Ishikawa (cell line): ENCODE measurements around the gene MACC1.

Experiments
- CEBPB ChIP-seq: IDR thresholded peaks from 2 replicates; pipeline ENCODE4 v1.6.1; 2012
- CREB1 ChIP-seq: IDR thresholded peaks from 2 replicates; pipeline ENCODE4 v1.6.1; 2012; ENCODE audit warnings: low read depth
- EGR1 ChIP-seq: IDR thresholded peaks from 2 replicates; pipeline ENCODE4 v1.6.1; 2012
- EP300 ChIP-seq: IDR thresholded peaks from 2 replicates; pipeline ENCODE4 v1.6.1; 2012; ENCODE audit warnings: borderline replicate concordance
- FOXM1 ChIP-seq: IDR thresholded peaks from 2 replicates; pipeline ENCODE4 v1.6.1; 2012; ENCODE audit warnings: low read depth, borderline replicate concordance
- MAX ChIP-seq: IDR thresholded peaks from 2 replicates; pipeline ENCODE4 v1.6.1; 2012
- NFIC ChIP-seq: IDR thresholded peaks from 2 replicates; pipeline ENCODE4 v1.6.1; 2012
- RAD21 ChIP-seq: IDR thresholded peaks from 2 replicates; pipeline ENCODE4 v1.6.1; 2012; ENCODE audit warnings: low read depth
- REST ChIP-seq: IDR thresholded peaks from 2 replicates; pipeline ENCODE4 v1.6.1; 2012; ENCODE audit warnings: low read depth, mild to moderate bottlenecking
- TAF1 ChIP-seq: IDR thresholded peaks from 2 replicates; pipeline ENCODE4 v1.6.1; 2012; ENCODE audit warnings: low read depth, mild to moderate bottlenecking
- TCF12 ChIP-seq: IDR thresholded peaks from 2 replicates; pipeline ENCODE4 v1.6.1; 2012; ENCODE audit warnings: low read depth
- TEAD4 ChIP-seq: IDR thresholded peaks from 2 replicates; pipeline ENCODE4 v1.6.1; 2012
- YY1 ChIP-seq: IDR thresholded peaks from 2 replicates; pipeline ENCODE4 v1.6.1; 2012; ENCODE audit warnings: low read depth
- ZBTB7A ChIP-seq: IDR thresholded peaks from 2 replicates; pipeline ENCODE4 v1.6.1; 2012; ENCODE audit warnings: low read depth
- TF ChIP-seq, protein P1 (sequence below): IDR thresholded peaks from 2 replicates; pipeline ENCODE4 v1.6.1; 2012

MACC1 gene

GRCh38 chr7:20164425-20165145 is 52.6 kb downstream of the MACC1 start:
- no peak for TF ChIP-seq EP300
- TF ChIP-seq FOXM1 = no peak
- no peak for TF ChIP-seq CREB1
- TF ChIP-seq YY1 = no peak
- no peak for TF ChIP-seq TAF1
- no peak for TF ChIP-seq TCF12
- no peak for TF ChIP-seq TEAD4
- TF ChIP-seq, protein P1, sequence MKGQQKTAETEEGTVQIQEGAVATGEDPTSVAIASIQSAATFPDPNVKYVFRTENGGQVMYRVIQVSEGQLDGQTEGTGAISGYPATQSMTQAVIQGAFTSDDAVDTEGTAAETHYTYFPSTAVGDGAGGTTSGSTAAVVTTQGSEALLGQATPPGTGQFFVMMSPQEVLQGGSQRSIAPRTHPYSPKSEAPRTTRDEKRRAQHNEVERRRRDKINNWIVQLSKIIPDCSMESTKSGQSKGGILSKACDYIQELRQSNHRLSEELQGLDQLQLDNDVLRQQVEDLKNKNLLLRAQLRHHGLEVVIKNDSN = no peak
- TF ChIP-seq MAX = no peak
- TF ChIP-seq CEBPB = no peak
- no peak for TF ChIP-seq NFIC

DNA sequence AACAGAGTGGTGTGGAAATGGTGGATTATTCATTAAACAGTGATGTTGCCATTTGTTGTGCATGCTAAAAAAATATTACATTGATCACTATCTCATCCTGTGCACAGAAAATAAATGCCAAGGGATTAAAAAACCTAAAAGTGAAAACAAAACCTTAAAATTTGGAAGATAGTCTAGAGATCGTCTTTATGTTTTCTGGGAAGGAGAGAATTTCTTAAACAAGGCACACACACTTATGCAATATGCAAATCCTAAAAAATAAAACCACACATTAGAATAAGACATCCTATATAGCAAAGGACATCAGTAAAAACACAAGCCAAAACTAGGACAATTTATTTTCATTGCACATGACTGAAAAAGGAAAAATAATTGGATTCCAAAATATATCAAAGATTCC is 54.5 kb downstream of the MACC1 start:
- TF ChIP-seq TCF12 (no peak), YY1 (no peak), FOXM1 (no peak), EGR1 (no peak), ZBTB7A (no peak), CREB1 (no peak), CEBPB (no peak)

- TF ChIP-seq EP300 = no peak
- TF ChIP-seq YY1 = no peak
- TF ChIP-seq MAX = no peak
Observed at GRCh38 chr7:20159226-20159747, 57.9 kb downstream of the MACC1 start.

DNA sequence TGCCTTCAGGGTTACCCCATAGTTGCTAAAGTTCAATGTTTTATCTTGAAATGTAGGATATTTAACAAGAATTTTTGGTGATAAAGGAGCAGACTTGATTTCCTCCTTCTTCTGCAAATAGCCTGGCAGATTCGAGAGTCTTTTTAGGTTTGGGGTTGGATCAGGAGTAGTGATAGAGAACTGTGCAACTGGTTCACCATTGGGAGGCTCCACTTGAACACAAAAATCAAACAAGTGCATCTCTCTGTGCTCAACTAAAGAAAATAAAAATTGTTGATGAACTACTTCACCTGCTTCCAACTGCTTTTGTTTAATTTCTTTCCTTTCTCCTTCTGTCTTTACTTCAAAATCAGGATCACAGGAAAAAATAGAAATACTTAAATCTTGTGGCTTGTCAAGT is 58.5 kb downstream of the MACC1 start:
- TF ChIP-seq RAD21 (peak; percentile 57), MAX (no peak)

DNA sequence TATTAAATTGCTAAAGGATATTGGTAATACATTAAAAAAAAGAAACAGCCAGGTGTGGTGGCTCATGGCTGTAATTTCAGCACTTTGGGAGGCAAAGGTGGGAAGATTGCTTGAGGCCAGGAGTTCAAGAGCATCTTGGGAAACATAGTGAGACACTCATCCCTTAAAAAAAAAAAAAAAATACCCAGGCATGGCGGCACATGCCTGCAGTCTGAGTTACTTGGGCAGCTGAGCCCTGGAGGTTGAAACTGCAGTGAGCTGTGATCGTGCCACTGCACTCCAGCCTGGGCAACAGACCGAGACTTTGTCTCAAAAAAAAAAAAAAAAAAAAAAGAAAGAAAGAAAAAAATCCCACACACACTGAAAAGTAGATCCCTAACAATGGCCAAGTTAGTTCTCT is 59.7 kb downstream of the MACC1 start:
- TF ChIP-seq YY1 (no peak), TAF1 (no peak), FOXM1 (no peak), TCF12 (no peak), NFIC (no peak), EGR1 (no peak), CEBPB (no peak), CREB1 (no peak), REST (no peak), TEAD4 (no peak), MAX (no peak), EP300 (no peak), ZBTB7A (no peak), RAD21 (no peak)
- TF ChIP-seq, protein P1 = no peak

GRCh38 chr7:20153999-20154398 is 63.2 kb downstream of the MACC1 start:
- TF ChIP-seq TAF1 = no peak
- TF ChIP-seq CEBPB = no peak
- no peak for TF ChIP-seq MAX
- no peak for TF ChIP-seq EGR1
- no peak for TF ChIP-seq RAD21

GRCh38 chr7:20153567-20153966 is 63.6 kb downstream of the MACC1 start:
- TF ChIP-seq MAX = no peak

- TF ChIP-seq EP300 = no peak
- no peak for TF ChIP-seq NFIC
- TF ChIP-seq, protein P1 = no peak
- TF ChIP-seq TEAD4 = no peak
- TF ChIP-seq REST = no peak
- TF ChIP-seq CEBPB = no peak
- TF ChIP-seq ZBTB7A = no peak
- TF ChIP-seq FOXM1 = no peak
- TF ChIP-seq MAX = no peak
- no peak for TF ChIP-seq YY1
- no peak for TF ChIP-seq EGR1
- TF ChIP-seq TAF1 = no peak
- no peak for TF ChIP-seq CREB1
- no peak for TF ChIP-seq RAD21
- no peak for TF ChIP-seq TCF12
Observed at GRCh38 chr7:20152511-20152910, 64.7 kb downstream of the MACC1 start.
